Measurements from ENCODE around the gene CHST8. TPM values are rescaled to one million over a fixed set of nuclear protein-coding genes. Genes with fewer than 3 reads are reported as not detected.
A peak's percentile ranks its signal among the peaks of the same experiment; 100 is the strongest.
"Not testable (repeated sequence)": the region's sequence is repeated elsewhere in the genome, so short reads cannot be mapped to it uniquely, and the experiment has no call there.

Gene CHST8
- total and polyA plus RNA-seq, 5 donors from 2014 or later: 0.27 TPM; not detected in 4

GRCh38 chr19:33587150-33587549 lies 34.6 kb upstream of the CHST8 start:
- no peaks in the 10 kb centered on the region for H3K36me3 Mint-ChIP-seq
- H3K27ac ChIP-seq (ENCODE audit: insufficient read depth, low read length, poor library complexity, severe bottlenecking): no peak overlapping the region
- H3K9me3 Mint-ChIP-seq: peaks cover 0 to 22% (median 2%) of the 10 kb centered on the region in 7 donors
- H3K36me3 ChIP-seq (ENCODE audit: control insufficient read depth, insufficient read depth, low read length): no peaks in the 10 kb centered on the region
- H3K4me3 Mint-ChIP-seq: no peak overlapping the region
- H3K27me3 ChIP-seq (ENCODE audit: control insufficient read depth, insufficient read depth, low read length): no peaks in the 10 kb centered on the region
- no peaks in the 10 kb centered on the region for H3K4me1 ChIP-seq (ENCODE audit: control insufficient read depth, insufficient read depth, low read length, poor library complexity, severe bottlenecking)
- DNase-seq (no peak), ATAC-seq (ENCODE audit: low read depth in 2 of 2) (no peak)
- H3K27me3 Mint-ChIP-seq: no peaks in the 10 kb centered on the region
- H3K27ac Mint-ChIP-seq: no peak overlapping the region
- H3K9me3 ChIP-seq (ENCODE audit: control insufficient read depth in 2 of 2, low read length in 2 of 2): peaks cover 0 to 10% of the 10 kb centered on the region in 2 experiments
- no peaks in the 10 kb centered on the region for H3K4me1 Mint-ChIP-seq
- no peak overlapping the region for H3K4me3 ChIP-seq (ENCODE audit: low read depth, low read length)

GRCh38 chr19:33590224-33590623 lies 31.5 kb upstream of the CHST8 start:
- ATAC-seq (ENCODE audit: low read depth in 2 of 2): no peak
- no peaks in the 10 kb centered on the region for H3K36me3 ChIP-seq (ENCODE audit: control insufficient read depth, insufficient read depth, low read length)
- DNase-seq: no peak
- H3K27ac ChIP-seq (ENCODE audit: insufficient read depth, low read length, poor library complexity, severe bottlenecking): no peak overlapping the region
- no peak overlapping the region for H3K4me3 ChIP-seq (ENCODE audit: low read depth, low read length)
- no peaks in the 10 kb centered on the region for H3K4me1 ChIP-seq (ENCODE audit: control insufficient read depth, insufficient read depth, low read length, poor library complexity, severe bottlenecking)
- Mint-ChIP-seq H3K4me3 (no peak overlapping the region), H3K27me3 (no peaks in the 10 kb centered on the region), H3K27ac (no peak overlapping the region), H3K9me3 (peaks cover 0 to 22% (median 2%) of the 10 kb centered on the region in 7 donors), H3K36me3 (no peaks in the 10 kb centered on the region), H3K4me1 (no peaks in the 10 kb centered on the region)
- H3K27me3 ChIP-seq (ENCODE audit: control insufficient read depth, insufficient read depth, low read length): no peaks in the 10 kb centered on the region
- H3K9me3 ChIP-seq (ENCODE audit: control insufficient read depth in 2 of 2, low read length in 2 of 2): peaks cover 0 to 10% of the 10 kb centered on the region in 2 experiments

GRCh38 chr19:33595783-33596182 lies 26.0 kb upstream of the CHST8 start:
- DNase-seq (no peak), ATAC-seq (ENCODE audit: low read depth in 2 of 2) (no peak)
- Histone ChIP-seq H3K36me3 (ENCODE audit: control insufficient read depth, insufficient read depth, low read length) (no peaks in the 10 kb centered on the region), H3K27ac (ENCODE audit: insufficient read depth, low read length, poor library complexity, severe bottlenecking) (no peak overlapping the region), H3K9me3 (ENCODE audit: control insufficient read depth in 2 of 2, low read length in 2 of 2) (peaks cover 2% of the 10 kb centered on the region in 2 experiments), H3K27me3 (ENCODE audit: control insufficient read depth, insufficient read depth, low read length) (no peaks in the 10 kb centered on the region), H3K4me1 (ENCODE audit: control insufficient read depth, insufficient read depth, low read length, poor library complexity, severe bottlenecking) (no peaks in the 10 kb centered on the region), H3K4me3 (ENCODE audit: low read depth, low read length) (no peak overlapping the region)
- no peak overlapping the region for H3K4me3 Mint-ChIP-seq
- no peak overlapping the region for H3K27ac Mint-ChIP-seq
- no peaks in the 10 kb centered on the region for H3K36me3 Mint-ChIP-seq
- H3K9me3 Mint-ChIP-seq: peaks cover 0 to 7% (median 3%) of the 10 kb centered on the region in 7 donors
- peaks cover 11% of the 10 kb centered on the region for H3K27me3 Mint-ChIP-seq
- H3K4me1 Mint-ChIP-seq: no peaks in the 10 kb centered on the region

GRCh38 chr19:33601583-33601982 lies 20.2 kb upstream of the CHST8 start:
- ATAC-seq (ENCODE audit: low read depth in 2 of 2): no peak
- Mint-ChIP-seq H3K4me1 (no peaks in the 10 kb centered on the region), H3K36me3 (no peaks in the 10 kb centered on the region), H3K27ac (no peak overlapping the region), H3K9me3 (peaks cover 2 to 28% (median 8%) of the 10 kb centered on the region in 7 donors), H3K27me3 (peaks cover 6% of the 10 kb centered on the region), H3K4me3 (no peak overlapping the region)
- no peak for DNase-seq
- H3K36me3 ChIP-seq (ENCODE audit: control insufficient read depth, insufficient read depth, low read length): no peaks in the 10 kb centered on the region
- no peaks in the 10 kb centered on the region for H3K27me3 ChIP-seq (ENCODE audit: control insufficient read depth, insufficient read depth, low read length)
- peaks cover 11 to 24% of the 10 kb centered on the region in 2 experiments for H3K9me3 ChIP-seq (ENCODE audit: control insufficient read depth in 2 of 2, low read length in 2 of 2)
- H3K27ac ChIP-seq (ENCODE audit: insufficient read depth, low read length, poor library complexity, severe bottlenecking): no peak overlapping the region
- no peaks in the 10 kb centered on the region for H3K4me1 ChIP-seq (ENCODE audit: control insufficient read depth, insufficient read depth, low read length, poor library complexity, severe bottlenecking)
- H3K4me3 ChIP-seq (ENCODE audit: low read depth, low read length): no peak overlapping the region

- no peak overlapping the region for H3K27ac ChIP-seq (ENCODE audit: insufficient read depth, low read length, poor library complexity, severe bottlenecking)
- H3K4me1 Mint-ChIP-seq: no peaks in the 10 kb centered on the region
- H3K27me3 ChIP-seq (ENCODE audit: control insufficient read depth, insufficient read depth, low read length): peaks cover under 1% of the 10 kb centered on the region
- no peak overlapping the region for H3K4me3 Mint-ChIP-seq
- no peak overlapping the region for H3K27ac Mint-ChIP-seq
- no peaks in the 10 kb centered on the region for H3K36me3 Mint-ChIP-seq
- H3K4me3 ChIP-seq (ENCODE audit: low read depth, low read length): no peak overlapping the region
- ATAC-seq (ENCODE audit: low read depth in 2 of 2) (no peak), DNase-seq (no peak)
- H3K9me3 Mint-ChIP-seq: peaks cover 0 to 28% (median 8%) of the 10 kb centered on the region in 7 donors
- H3K27me3 Mint-ChIP-seq: peaks cover 6% of the 10 kb centered on the region
- no peaks in the 10 kb centered on the region for H3K4me1 ChIP-seq (ENCODE audit: control insufficient read depth, insufficient read depth, low read length, poor library complexity, severe bottlenecking)
- H3K36me3 ChIP-seq (ENCODE audit: control insufficient read depth, insufficient read depth, low read length): no peaks in the 10 kb centered on the region
- peaks cover 11 to 24% of the 10 kb centered on the region in 2 experiments for H3K9me3 ChIP-seq (ENCODE audit: control insufficient read depth in 2 of 2, low read length in 2 of 2)
Observed at GRCh38 chr19:33602576-33603204, 19.1 kb upstream of the CHST8 start.

- Histone ChIP-seq H3K36me3 (ENCODE audit: control insufficient read depth, insufficient read depth, low read length) (no peaks in the 10 kb centered on the region), H3K9me3 (ENCODE audit: control insufficient read depth in 2 of 2, low read length in 2 of 2) (peaks cover 11 to 24% of the 10 kb centered on the region in 2 experiments), H3K27ac (ENCODE audit: insufficient read depth, low read length, poor library complexity, severe bottlenecking) (no peak overlapping the region), H3K4me3 (ENCODE audit: low read depth, low read length) (no peak overlapping the region), H3K4me1 (ENCODE audit: control insufficient read depth, insufficient read depth, low read length, poor library complexity, severe bottlenecking) (no peaks in the 10 kb centered on the region), H3K27me3 (ENCODE audit: control insufficient read depth, insufficient read depth, low read length) (peaks cover 3% of the 10 kb centered on the region)
- no peak for ATAC-seq (ENCODE audit: low read depth in 2 of 2)
- Mint-ChIP-seq H3K9me3 (peaks cover 0 to 28% (median 9%) of the 10 kb centered on the region in 7 donors), H3K27ac (no peak overlapping the region), H3K36me3 (no peaks in the 10 kb centered on the region), H3K4me3 (no peak overlapping the region), H3K4me1 (no peaks in the 10 kb centered on the region), H3K27me3 (peaks cover 6% of the 10 kb centered on the region)
- no peak for DNase-seq
Observed at GRCh38 chr19:33603377-33603776, 18.4 kb upstream of the CHST8 start.

- Histone ChIP-seq H3K27me3 (ENCODE audit: control insufficient read depth, insufficient read depth, low read length) (peaks cover 3% of the 10 kb centered on the region), H3K27ac (ENCODE audit: insufficient read depth, low read length, poor library complexity, severe bottlenecking) (no peak overlapping the region), H3K4me1 (ENCODE audit: control insufficient read depth, insufficient read depth, low read length, poor library complexity, severe bottlenecking) (no peaks in the 10 kb centered on the region), H3K36me3 (ENCODE audit: control insufficient read depth, insufficient read depth, low read length) (no peaks in the 10 kb centered on the region), H3K4me3 (ENCODE audit: low read depth, low read length) (no peak overlapping the region), H3K9me3 (ENCODE audit: control insufficient read depth in 2 of 2, low read length in 2 of 2) (peaks cover 11 to 24% of the 10 kb centered on the region in 2 experiments)
- Mint-ChIP-seq H3K27me3 (no peaks in the 10 kb centered on the region), H3K4me3 (peak overlapping the region in 1 of 4 donors; percentile 51), H3K4me1 (no peaks in the 10 kb centered on the region), H3K27ac (peak overlapping the region in 1 of 3 donors; percentile 17), H3K9me3 (peaks cover 2 to 33% (median 7%) of the 10 kb centered on the region in 7 donors), H3K36me3 (no peaks in the 10 kb centered on the region)
- ATAC-seq (ENCODE audit: low read depth in 2 of 2) (no peak), DNase-seq (no peak)
Observed at GRCh38 chr19:33604651-33605050, 17.1 kb upstream of the CHST8 start.

- H3K27ac Mint-ChIP-seq; H3K27ac ChIP-seq (ENCODE audit: insufficient read depth, low read length, poor library complexity, severe bottlenecking); ATAC-seq (ENCODE audit: low read depth in 2 of 2); H3K4me1 ChIP-seq (ENCODE audit: control insufficient read depth, insufficient read depth, low read length, poor library complexity, severe bottlenecking); H3K36me3 Mint-ChIP-seq; H3K4me3 ChIP-seq (ENCODE audit: low read depth, low read length); H3K4me3 Mint-ChIP-seq; H3K4me1 Mint-ChIP-seq; H3K27me3 ChIP-seq (ENCODE audit: control insufficient read depth, insufficient read depth, low read length); H3K27me3 Mint-ChIP-seq; DNase-seq; H3K36me3 ChIP-seq (ENCODE audit: control insufficient read depth, insufficient read depth, low read length): not testable (repeated sequence)
- peaks cover 9 to 28% of the 10 kb centered on the region in 2 experiments for H3K9me3 ChIP-seq (ENCODE audit: control insufficient read depth in 2 of 2, low read length in 2 of 2)
- H3K9me3 Mint-ChIP-seq: peaks cover 2 to 33% (median 9%) of the 10 kb centered on the region in 7 donors
Observed at GRCh38 chr19:33605803-33606295, 15.9 kb upstream of the CHST8 start.

Measured in CD4-positive, CD25-positive, alpha-beta regulatory T cell (primary cell).